IMR-90 (cell line): Measurements from ENCODE around the gene TGFA. TPM values are rescaled to one million over a fixed set of nuclear protein-coding genes. Genes with fewer than 3 reads are reported as not detected.

Experiments used
- ATAC-seq: fragments of 200-7000 bp; cut with Tn5 transposase; 2 replicates; pipeline ENCODE4 v1.9.1; 2020; ENCODE audit warnings: low read depth, mild to moderate bottlenecking, moderate library complexity
- BruUV-seq: library from RNA; stranded (reverse); fragments of 400-500 nt; replicated peaks from 2 replicates; lab custom pipeline; 2021; lab: Mats Ljungman, UMichigan
- CTCF ChIA-PET: fragments of 300-600 bp; formaldehyde crosslinking; extraction: SDS; loops from one replicate; lab custom pipeline; 2021; ENCODE audit warnings: antibody characterized with exemption; lab: Yijun Ruan, JAX
- POLR2A ChIA-PET: fragments of 300-600 bp; sonication (Branson Sonifier 250); formaldehyde crosslinking; loops from one replicate; lab custom pipeline; 2022; ENCODE audit warnings: antibody characterized with exemption; ENCODE audit not compliant: unreplicated experiment; lab: Charles Lee
- DNase-seq: peaks from one replicate; pipeline ENCODE4 v3.0.0; 2013
- H2AFZ ChIP-seq: replicated peaks from 2 replicates; pipeline ENCODE3; 2013; ENCODE audit warnings: low read length, mild to moderate bottlenecking; ENCODE audit not compliant: poor library complexity
- H2AK5ac ChIP-seq: 2 replicates; pipeline ENCODE4 v1.6.1; 2013; ENCODE audit warnings: low read depth, low read length, inconsistent platforms
- H2AK9ac ChIP-seq: replicated peaks from 2 replicates; pipeline ENCODE3; 2013; ENCODE audit warnings: mild to moderate bottlenecking, low read depth, low read length, moderate library complexity; ENCODE audit not compliant: poor library complexity
- H2BK120ac ChIP-seq: 2 replicates; pipeline ENCODE4 v1.6.1; 2013; ENCODE audit warnings: low read depth, low read length, inconsistent platforms
- H2BK15ac ChIP-seq: 3 replicates; pipeline ENCODE4 v1.6.1; 2013; ENCODE audit warnings: low read depth, low read length, inconsistent platforms
- H2BK20ac ChIP-seq: 2 replicates; pipeline ENCODE4 v1.6.1; 2013; ENCODE audit warnings: low read depth, mild to moderate bottlenecking, inconsistent platforms, low read length, moderate library complexity
- H2BK5ac ChIP-seq: 2 replicates; pipeline ENCODE4 v1.6.1; 2013; ENCODE audit warnings: mild to moderate bottlenecking, low read depth, low read length, inconsistent platforms; ENCODE audit not compliant: poor library complexity, severe bottlenecking
- H3K14ac ChIP-seq: replicated peaks from 2 replicates; pipeline ENCODE4 v1.6.1; 2013; ENCODE audit warnings: low read depth, low read length, inconsistent platforms
- H3K18ac ChIP-seq: 2 replicates; pipeline ENCODE4 v1.6.1; 2013; ENCODE audit warnings: low read depth, low read length, control low read depth
- H3K23ac ChIP-seq: 2 replicates; pipeline ENCODE4 v1.6.1; 2013; ENCODE audit warnings: low read depth, low read length, inconsistent platforms
- H3K27ac ChIP-seq: 2 replicates; pipeline ENCODE4 v1.5.1; 2013; ENCODE audit warnings: mild to moderate bottlenecking, control low read depth, low read length; ENCODE audit not compliant: insufficient read depth
- H3K27me3 ChIP-seq: 2 replicates; pipeline ENCODE4 v1.6.1; 2013; ENCODE audit warnings: low read length; ENCODE audit not compliant: control insufficient read depth, insufficient read depth
- H3K36me3 ChIP-seq: 2 replicates; pipeline ENCODE4 v1.6.1; 2013; ENCODE audit warnings: low read length, mixed read lengths; ENCODE audit not compliant: control insufficient read depth, insufficient read depth
- H3K4ac ChIP-seq: 2 replicates; pipeline ENCODE4 v1.6.1; 2013; ENCODE audit warnings: low read depth, low read length, inconsistent platforms
- H3K4me1 ChIP-seq: 2 replicates; pipeline ENCODE4 v1.6.1; 2013; ENCODE audit warnings: low read length, mixed read lengths; ENCODE audit not compliant: control insufficient read depth, insufficient read depth
- H3K4me2 ChIP-seq: 2 replicates; pipeline ENCODE4 v1.6.1; 2013; ENCODE audit warnings: low read depth, mild to moderate bottlenecking, control low read depth, low read length, moderate library complexity
- H3K4me3 ChIP-seq: 2 replicates; pipeline ENCODE4 v1.5.1; 2013; ENCODE audit warnings: low read depth, mild to moderate bottlenecking, control low read depth, low read length, moderate library complexity; ENCODE audit not compliant: insufficient read depth
- H3K56ac ChIP-seq: 2 replicates; pipeline ENCODE4 v1.6.1; 2013; ENCODE audit warnings: low read length, inconsistent platforms; ENCODE audit not compliant: insufficient read depth; ENCODE audit errors: extremely low read depth
- H3K79me1 ChIP-seq, 2 experiments: 2 replicates each; pipeline ENCODE4 v1.6.1; 2013; ENCODE audit warnings: low read length in 2 of 2, inconsistent platforms in 1 of 2, low read depth in 1 of 2
- H3K9ac ChIP-seq: 2 replicates; pipeline ENCODE4 v1.6.1; 2013; ENCODE audit warnings: low read depth, low read length, control low read depth
- H3K9me1 ChIP-seq: 2 replicates; pipeline ENCODE4 v1.6.1; 2013; ENCODE audit warnings: low read length, inconsistent platforms; ENCODE audit not compliant: insufficient read depth
- H3K9me3 ChIP-seq: 2 replicates; pipeline ENCODE4 v1.6.1; 2013; ENCODE audit warnings: low read length; ENCODE audit not compliant: control insufficient read depth, insufficient read depth
- H4K20me1 ChIP-seq: 2 replicates; pipeline ENCODE4 v1.6.1; 2013; ENCODE audit warnings: low read length, inconsistent platforms; ENCODE audit not compliant: insufficient read depth
- H4K5ac ChIP-seq: 2 replicates; pipeline ENCODE4 v1.6.1; 2013; ENCODE audit warnings: mild to moderate bottlenecking, low read depth, low read length, control low read depth
- H4K8ac ChIP-seq, 2 experiments: 2 replicates each; pipeline ENCODE4 v1.6.1; 2013; ENCODE audit warnings: low read depth in 2 of 2, low read length in 2 of 2, control low read depth in 1 of 2, inconsistent platforms in 1 of 2
- H4K91ac ChIP-seq: 2 replicates; pipeline ENCODE4 v1.6.1; 2013; ENCODE audit warnings: low read depth, low read length, inconsistent platforms; ENCODE audit not compliant: insufficient read depth
- CHD1 ChIP-seq: IDR thresholded peaks from 2 replicates; pipeline ENCODE4 v1.6.1; 2012; ENCODE audit warnings: low read depth, low read length, improper control_type of control experiment
- FOS ChIP-seq: fragments of 150-350 bp; IDR thresholded peaks from 2 replicates; pipeline ENCODE4 v1.6.1; 2016; ENCODE audit warnings: low read depth, low read length
- MAFK ChIP-seq: IDR thresholded peaks from 2 replicates; pipeline ENCODE4 v1.6.1; 2012; ENCODE audit warnings: low read depth, low read length, improper control_type of control experiment
- MAZ ChIP-seq: IDR thresholded peaks from 2 replicates; pipeline ENCODE4 v1.6.1; 2012; ENCODE audit warnings: low read depth, mild to moderate bottlenecking, low read length, improper control_type of control experiment, moderate library complexity, borderline replicate concordance
- MXI1 ChIP-seq: IDR thresholded peaks from 2 replicates; pipeline ENCODE4 v1.6.1; 2012; ENCODE audit warnings: low read depth, mild to moderate bottlenecking, low read length, moderate library complexity, borderline replicate concordance
- NFE2L2 ChIP-seq: fragments of 150-350 bp; IDR thresholded peaks from 2 replicates; pipeline ENCODE4 v1.6.1; 2016; ENCODE audit warnings: low read depth, mild to moderate bottlenecking, low read length
- POLR2A ChIP-seq: IDR thresholded peaks from 2 replicates; pipeline ENCODE4 v1.6.1; 2012; ENCODE audit warnings: mild to moderate bottlenecking, low read depth, low read length
- RAD21 ChIP-seq: IDR thresholded peaks from 2 replicates; pipeline ENCODE4 v1.6.1; 2012; ENCODE audit warnings: low read length, improper control_type of control experiment
- RFX5 ChIP-seq: IDR thresholded peaks from 2 replicates; pipeline ENCODE4 v1.8.0; 2012; ENCODE audit warnings: low read depth, mild to moderate bottlenecking, low read length, moderate library complexity
- SMC3 ChIP-seq: fragments of 150-350 bp; IDR thresholded peaks from 2 replicates; pipeline ENCODE4 v1.6.1; 2016; ENCODE audit warnings: low read depth, mild to moderate bottlenecking, antibody characterized with exemption, low read length, moderate library complexity
- WGBS, 2 experiments: methylation state at CpG; one replicate each; pipeline versions ENCODE4 v1.1.5 to v1.1.7; 2013; ENCODE audit warnings: missing lambda C conversion rate in 2 of 2; ENCODE audit not compliant: insufficient read length in 1 of 2; ENCODE audit errors: extremely low coverage in 2 of 2; 5-methylcytosine and 5-hydroxymethylcytosine counted together
- dilution Hi-C: fragments of 300-500 bp; cut with HindIII; formaldehyde crosslinking; loops from one replicate; pipeline ENCODE4 v1.14.3; 2018; ENCODE audit warnings: low sequenced_read_pairs; ENCODE audit not compliant: unreplicated experiment
- in situ Hi-C: fragments of 300-500 bp; cut with MboI; formaldehyde crosslinking; loops from 3 replicates; pipeline ENCODE4 v1.14.3; 2019; ENCODE audit warnings: low sequenced_read_pairs, inconsistent platforms, mixed read lengths
- intact Hi-C: fragments of 100-400 bp; cut with micrococcal nuclease; formaldehyde crosslinking; loops from 2 replicates; pipeline ENCODE4 v1.10.0; 2022
- polyA plus RNA-seq, 3 experiments: library from polyadenylated mRNA; depleted of rRNA; stranded (reverse); fragments of >200 nt; gene quantifications; 2 replicates each; pipeline ENCODE4 v1.2.3, GENCODE V29; 2012; ENCODE audit warnings: low replicate concordance in 1 of 3
- total RNA-seq: library from RNA; depleted of rRNA; stranded (reverse); fragments of >200 nt; gene quantifications from 2 replicates; pipeline ENCODE4 v1.2.3, GENCODE V29; 2012
- TF ChIP-seq, protein P1 (sequence below): fragments of 150-350 bp; IDR thresholded peaks from 2 replicates; pipeline ENCODE4 v1.6.1; 2016; ENCODE audit warnings: low read depth, mild to moderate bottlenecking, low read length, moderate library complexity, borderline replicate concordance
- TF ChIP-seq, protein P2 (sequence below): fragments of 150-350 bp; IDR thresholded peaks from 2 replicates; pipeline ENCODE4 v1.6.1; 2017; ENCODE audit warnings: mild to moderate bottlenecking, antibody characterized with exemption, low read length, low read depth
- TF ChIP-seq, protein P3 (sequence below): conservative IDR thresholded peaks from 2 replicates; pipeline ENCODE4 v1.5.1; 2012; ENCODE audit warnings: mild to moderate bottlenecking, low read depth, low read length, improper control_type of control experiment

Gene TGFA
- total and polyA plus RNA-seq, 2 of the 4 experiments (the other 2 are of a cell fraction), result not detected

DNA sequence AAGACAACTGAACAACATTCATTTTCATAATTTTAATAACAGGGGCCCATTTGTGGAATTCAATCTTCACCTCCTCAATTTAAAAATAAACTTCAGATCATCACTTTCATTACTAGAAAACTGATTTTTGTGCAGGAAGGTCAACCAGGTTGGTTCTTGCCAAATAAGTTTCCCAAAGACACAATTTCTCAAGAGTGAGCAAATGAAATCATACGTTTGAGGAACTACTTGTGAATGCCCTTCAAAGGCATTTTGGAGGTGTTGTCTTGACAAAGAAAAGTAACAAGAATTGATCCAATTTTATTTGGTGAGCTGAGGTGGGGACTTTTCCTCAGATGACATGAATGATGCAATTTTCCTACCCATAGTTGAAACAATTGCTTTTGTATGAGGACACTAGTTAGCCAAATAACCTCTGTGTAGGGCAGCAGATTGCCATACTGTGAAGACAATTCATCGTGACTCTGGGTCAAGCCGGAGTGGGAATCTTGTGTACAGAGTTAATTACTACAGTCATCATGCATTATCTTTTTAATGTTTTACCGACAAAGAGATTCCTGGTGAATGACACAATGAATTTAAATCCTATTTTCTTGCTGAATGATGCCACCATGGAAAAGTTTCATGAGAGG is 121.8 kb downstream of the TGFA start:
- H2BK120ac ChIP-seq, result no peak overlapping the region
- DNase-seq (no peak), ATAC-seq (no peak)
- no peak overlapping the region for H3K56ac ChIP-seq
- no peaks in the 10 kb centered on the region for H3K4me1 ChIP-seq
- H3K18ac ChIP-seq, result no peak overlapping the region
- H3K9me3 ChIP-seq, result no peaks in the 10 kb centered on the region
- no peak for TF ChIP-seq SMC3
- TF ChIP-seq, protein P1, sequence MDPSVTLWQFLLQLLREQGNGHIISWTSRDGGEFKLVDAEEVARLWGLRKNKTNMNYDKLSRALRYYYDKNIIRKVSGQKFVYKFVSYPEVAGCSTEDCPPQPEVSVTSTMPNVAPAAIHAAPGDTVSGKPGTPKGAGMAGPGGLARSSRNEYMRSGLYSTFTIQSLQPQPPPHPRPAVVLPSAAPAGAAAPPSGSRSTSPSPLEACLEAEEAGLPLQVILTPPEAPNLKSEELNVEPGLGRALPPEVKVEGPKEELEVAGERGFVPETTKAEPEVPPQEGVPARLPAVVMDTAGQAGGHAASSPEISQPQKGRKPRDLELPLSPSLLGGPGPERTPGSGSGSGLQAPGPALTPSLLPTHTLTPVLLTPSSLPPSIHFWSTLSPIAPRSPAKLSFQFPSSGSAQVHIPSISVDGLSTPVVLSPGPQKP, result no peak
- no peak for TF ChIP-seq MXI1
- TF ChIP-seq, protein P2, sequence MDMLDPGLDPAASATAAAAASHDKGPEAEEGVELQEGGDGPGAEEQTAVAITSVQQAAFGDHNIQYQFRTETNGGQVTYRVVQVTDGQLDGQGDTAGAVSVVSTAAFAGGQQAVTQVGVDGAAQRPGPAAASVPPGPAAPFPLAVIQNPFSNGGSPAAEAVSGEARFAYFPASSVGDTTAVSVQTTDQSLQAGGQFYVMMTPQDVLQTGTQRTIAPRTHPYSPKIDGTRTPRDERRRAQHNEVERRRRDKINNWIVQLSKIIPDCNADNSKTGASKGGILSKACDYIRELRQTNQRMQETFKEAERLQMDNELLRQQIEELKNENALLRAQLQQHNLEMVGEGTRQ, result no peak
- TF ChIP-seq RFX5, result no peak
- TF ChIP-seq POLR2A, result no peak
- no peak for TF ChIP-seq NFE2L2
- no peak for TF ChIP-seq RAD21
- TF ChIP-seq CHD1, result no peak
- no peak for TF ChIP-seq MAFK
- no peak for TF ChIP-seq MAZ
- TF ChIP-seq, protein P3, sequence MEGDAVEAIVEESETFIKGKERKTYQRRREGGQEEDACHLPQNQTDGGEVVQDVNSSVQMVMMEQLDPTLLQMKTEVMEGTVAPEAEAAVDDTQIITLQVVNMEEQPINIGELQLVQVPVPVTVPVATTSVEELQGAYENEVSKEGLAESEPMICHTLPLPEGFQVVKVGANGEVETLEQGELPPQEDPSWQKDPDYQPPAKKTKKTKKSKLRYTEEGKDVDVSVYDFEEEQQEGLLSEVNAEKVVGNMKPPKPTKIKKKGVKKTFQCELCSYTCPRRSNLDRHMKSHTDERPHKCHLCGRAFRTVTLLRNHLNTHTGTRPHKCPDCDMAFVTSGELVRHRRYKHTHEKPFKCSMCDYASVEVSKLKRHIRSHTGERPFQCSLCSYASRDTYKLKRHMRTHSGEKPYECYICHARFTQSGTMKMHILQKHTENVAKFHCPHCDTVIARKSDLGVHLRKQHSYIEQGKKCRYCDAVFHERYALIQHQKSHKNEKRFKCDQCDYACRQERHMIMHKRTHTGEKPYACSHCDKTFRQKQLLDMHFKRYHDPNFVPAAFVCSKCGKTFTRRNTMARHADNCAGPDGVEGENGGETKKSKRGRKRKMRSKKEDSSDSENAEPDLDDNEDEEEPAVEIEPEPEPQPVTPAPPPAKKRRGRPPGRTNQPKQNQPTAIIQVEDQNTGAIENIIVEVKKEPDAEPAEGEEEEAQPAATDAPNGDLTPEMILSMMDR, result no peak
- no peak for TF ChIP-seq FOS
- no peak overlapping the region for H2BK15ac ChIP-seq
- H3K79me1 ChIP-seq, result no peaks in the 10 kb centered on the region
- intact Hi-C loops (no loop called here), dilution Hi-C loops (no loop called here), in situ Hi-C loops (no loop called here)
- BruUV-seq, result no TSS peak
- H2AK5ac ChIP-seq, result no peak overlapping the region
- H2BK5ac ChIP-seq, result no peak overlapping the region
- H3K4ac ChIP-seq, result no peak overlapping the region
- CTCF ChIA-PET, result no interaction called here
- H4K91ac ChIP-seq, result no peak overlapping the region
- H3K36me3 ChIP-seq, result no peaks in the 10 kb centered on the region
- H3K4me3 ChIP-seq, result no peak overlapping the region
- H2BK20ac ChIP-seq, result no peak overlapping the region
- H3K27me3 ChIP-seq, result no peaks in the 10 kb centered on the region
- H4K5ac ChIP-seq, result no peak overlapping the region
- H3K4me2 ChIP-seq, result no peak overlapping the region
- H3K9me1 ChIP-seq, result no peaks in the 10 kb centered on the region
- H3K23ac ChIP-seq, result no peak overlapping the region
- H3K27ac ChIP-seq, result no peak overlapping the region
- H2AK9ac ChIP-seq, result no peak overlapping the region
- no peak overlapping the region for H3K9ac ChIP-seq
- no CpG with 5 or more reads among the region's 4 CpGs for WGBS, 2 experiments
- POLR2A ChIA-PET, result no interaction called here
- H4K8ac ChIP-seq, result no peak overlapping the region
- H2AFZ ChIP-seq, result no peak overlapping the region
- H4K20me1 ChIP-seq, result no peaks in the 10 kb centered on the region
- no peak overlapping the region for H3K14ac ChIP-seq
